Activated CD4-positive, alpha-beta T cell treated with anti-CD3 and anti-CD28 coated beads, Interleukin-2, amount 10 ng/mL, durations not matched to agents 7 days and 5 days (primary cell): Measurements from ENCODE around the gene NR2F1. TPM values are rescaled to one million over a fixed set of nuclear protein-coding genes. Genes with fewer than 3 reads are reported as not detected.
"Not testable (repeated sequence)": the region's sequence is repeated elsewhere in the genome, so short reads cannot be mapped to it uniquely, and the experiment has no call there.

ENCODE experiments used
- CTCF ChIA-PET: fragments of 350-600 bp; sonication (Branson Sonifier 250); formaldehyde crosslinking; loops from one replicate; lab custom pipeline; 2021; ENCODE audit warnings: antibody characterized with exemption; lab: Charles Lee
- POLR2A ChIA-PET: fragments of 350-600 bp; sonication (Branson Sonifier 250); formaldehyde crosslinking; loops from one replicate; lab custom pipeline; 2021; ENCODE audit warnings: antibody characterized with exemption; lab: Charles Lee
- DNase-seq: peaks from one replicate; pipeline ENCODE4 v3.0.0-alpha.2; 2020
- H3K27ac Mint-ChIP-seq: one replicate; pipeline ENCODE4 v1.8.0; 2021; ENCODE audit warnings: mild to moderate bottlenecking, moderate library complexity, mixed read lengths
- H3K27me3 Mint-ChIP-seq: one replicate; pipeline ENCODE4 v1.8.0; 2021; ENCODE audit warnings: mixed read lengths
- H3K36me3 Mint-ChIP-seq: one replicate; pipeline ENCODE4 v1.8.0; 2021; ENCODE audit warnings: low read depth, mixed read lengths
- H3K4me1 Mint-ChIP-seq: one replicate; pipeline ENCODE4 v1.8.0; 2021; ENCODE audit warnings: mixed read lengths
- H3K4me3 Mint-ChIP-seq: one replicate; pipeline ENCODE4 v1.8.0; 2021; ENCODE audit warnings: mild to moderate bottlenecking, moderate library complexity, mixed read lengths
- H3K9me3 Mint-ChIP-seq: one replicate; pipeline ENCODE4 v1.8.0; 2021; ENCODE audit warnings: mixed read lengths
- total RNA-seq, 2 experiments: library from RNA; stranded (reverse); gene quantifications; one replicate each; pipeline ENCODE4 v1.2.3, GENCODE V29; 2021

The NR2F1 gene
- not detected for total RNA-seq

GRCh38 chr5:93582677-93583438 lies at the start of gene NR2F1:
Gene NR2F1 (plus strand): TSS chr5:93583222. CDS start chr5:93585024, 1,802 bp downstream.
- peaks cover 47% of the 10 kb centered on the region for H3K27me3 Mint-ChIP-seq
- no peak within 1 kb of the TSS for H3K4me3 Mint-ChIP-seq

GRCh38 chr5:93545872-93546271 lies 37.1 kb upstream of the NR2F1 start:
- CTCF ChIA-PET = no interaction called here

More at GRCh38 chr5:93582677-93583438, at the start of gene NR2F1:
- Mint-ChIP-seq H3K36me3 (peaks cover 3% of the 10 kb centered on the region), H3K4me1 (peaks cover 26% of the 10 kb centered on the region), H3K27ac (peak within 1 kb of the TSS; percentile 36), H3K9me3 (no peaks in the 10 kb centered on the region)
- no peak for DNase-seq
- ChIA-PET POLR2A (no interaction called here), CTCF (interaction anchor here (0.6 to 1.0 kb wide), 6 partner anchors 19 to 1911 kb away, joined by 3 to 6 read pairs (median 4); no protein-coding TSS in a partner anchor)

GRCh38 chr5:93549594-93549993 lies 33.4 kb upstream of the NR2F1 start:
- H3K27me3 Mint-ChIP-seq, H3K9me3 Mint-ChIP-seq, H3K36me3 Mint-ChIP-seq, H3K4me1 Mint-ChIP-seq, DNase-seq, H3K4me3 Mint-ChIP-seq, POLR2A ChIA-PET, CTCF ChIA-PET, H3K27ac Mint-ChIP-seq: not testable (repeated sequence)

More at GRCh38 chr5:93545872-93546271, 37.1 kb upstream of the NR2F1 start:
- Mint-ChIP-seq H3K9me3 (no peaks in the 10 kb centered on the region), H3K4me3 (no peak overlapping the region), H3K27me3 (peaks cover 5% of the 10 kb centered on the region), H3K27ac (no peak overlapping the region), H3K36me3 (no peaks in the 10 kb centered on the region), H3K4me1 (no peaks in the 10 kb centered on the region)
- DNase-seq = no peak
- POLR2A ChIA-PET = no interaction called here

GRCh38 chr5:93557021-93557604 lies 25.9 kb upstream of the NR2F1 start:
- Mint-ChIP-seq H3K27ac (no peak overlapping the region), H3K9me3 (no peaks in the 10 kb centered on the region), H3K27me3 (peaks cover 14% of the 10 kb centered on the region), H3K4me3 (no peak overlapping the region), H3K4me1 (no peaks in the 10 kb centered on the region), H3K36me3 (no peaks in the 10 kb centered on the region)
- no peak for DNase-seq
- CTCF ChIA-PET = interaction anchor here (0.6 kb wide), 1 partner anchor 62 kb away, joined by 3 read pairs; no protein-coding TSS in a partner anchor
- POLR2A ChIA-PET = interaction anchor here (0.7 kb wide), 1 partner anchor 22 kb away, joined by 4 read pairs; no protein-coding TSS in a partner anchor

GRCh38 chr5:93566091-93566490 lies 16.9 kb upstream of the NR2F1 start:
- CTCF ChIA-PET = no interaction called here
- Mint-ChIP-seq H3K4me1 (peaks cover 1% of the 10 kb centered on the region), H3K27ac (no peak overlapping the region), H3K9me3 (no peaks in the 10 kb centered on the region), H3K4me3 (no peak overlapping the region), H3K36me3 (no peaks in the 10 kb centered on the region), H3K27me3 (peaks cover 39% of the 10 kb centered on the region)
- DNase-seq = no peak
- POLR2A ChIA-PET = no interaction called here

DNA sequence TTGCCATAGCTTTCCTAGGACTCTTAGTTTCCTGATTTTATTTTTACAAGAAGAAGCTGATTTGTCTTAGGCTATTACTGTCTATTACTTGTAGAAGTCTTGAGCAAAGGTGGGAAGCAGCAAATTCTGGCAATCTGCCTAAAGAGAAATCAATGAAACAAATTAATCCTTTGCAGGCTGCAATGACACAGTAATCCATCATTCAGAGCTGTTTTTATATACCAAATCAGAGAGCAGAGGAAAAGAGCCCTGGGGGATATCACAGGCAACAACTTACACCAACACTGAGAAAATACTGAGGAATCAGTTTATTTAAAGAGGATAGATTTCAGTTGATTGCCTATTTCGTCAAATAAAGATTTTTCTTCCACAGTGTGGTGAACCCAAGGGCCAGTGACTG lies 15.6 kb upstream of the NR2F1 start:
- Mint-ChIP-seq H3K4me3 (no peak overlapping the region), H3K36me3 (no peaks in the 10 kb centered on the region), H3K27me3 (peaks cover 51% of the 10 kb centered on the region), H3K9me3 (no peaks in the 10 kb centered on the region), H3K27ac (no peak overlapping the region), H3K4me1 (peaks cover 9% of the 10 kb centered on the region)
- no peak for DNase-seq
- CTCF ChIA-PET = no interaction called here
- POLR2A ChIA-PET = no interaction called here

- no peak for DNase-seq
- Mint-ChIP-seq H3K27me3 (peaks cover 70% of the 10 kb centered on the region), H3K4me1 (peaks cover 12% of the 10 kb centered on the region), H3K4me3 (peak overlapping the region; percentile 13), H3K27ac (peak overlapping the region; percentile 25), H3K36me3 (no peaks in the 10 kb centered on the region), H3K9me3 (no peaks in the 10 kb centered on the region)
- POLR2A ChIA-PET = no interaction called here
- CTCF ChIA-PET = no interaction called here
Observed at GRCh38 chr5:93569300-93570160, 13.5 kb upstream of the NR2F1 start.

DNA sequence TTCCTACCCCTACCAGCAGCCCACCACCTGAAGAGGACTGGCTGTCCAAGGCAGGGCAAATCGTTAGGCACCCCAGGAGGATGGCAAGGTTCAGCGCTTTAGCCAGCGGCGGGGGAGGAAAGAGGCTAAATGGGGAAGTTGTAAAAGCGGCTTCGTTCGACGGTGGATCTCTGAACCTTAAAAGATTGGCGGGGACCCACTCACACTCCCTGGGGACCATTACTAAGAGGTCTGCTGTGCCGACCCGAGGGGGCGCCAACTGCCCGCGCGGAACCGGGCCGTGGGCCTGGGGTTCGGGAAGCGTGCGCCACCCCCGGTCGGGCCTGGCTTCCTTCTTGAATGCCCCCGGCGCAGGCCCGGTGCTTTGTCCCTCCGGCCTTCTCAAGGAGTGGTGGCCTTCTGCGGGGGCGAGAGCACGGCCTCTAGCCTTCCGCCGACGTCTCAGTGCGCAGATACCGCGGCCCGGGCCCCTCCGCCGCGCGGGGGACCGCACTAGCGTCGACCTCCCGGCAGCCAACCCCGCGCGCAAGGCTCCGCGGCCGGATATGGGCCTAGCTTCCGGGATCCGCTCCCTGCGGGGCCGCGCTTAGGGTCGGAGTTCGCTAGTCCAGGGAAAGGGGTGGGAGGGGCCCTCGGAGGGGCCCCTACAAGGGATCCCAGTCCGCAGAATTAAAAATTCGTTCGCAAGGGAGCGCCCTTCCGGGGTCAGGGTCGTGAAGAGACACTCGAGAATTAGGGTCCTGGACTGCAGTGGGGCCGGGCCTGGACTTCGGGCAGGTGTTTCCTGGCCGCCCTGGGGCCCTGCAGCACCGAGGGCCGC lies 12.5 kb upstream of the NR2F1 start:
- Mint-ChIP-seq H3K4me1 (peaks cover 12% of the 10 kb centered on the region), H3K27me3 (peaks cover 79% of the 10 kb centered on the region), H3K36me3 (no peaks in the 10 kb centered on the region), H3K27ac (no peak overlapping the region), H3K4me3 (peak overlapping the region; percentile 13), H3K9me3 (no peaks in the 10 kb centered on the region)
- POLR2A ChIA-PET = no interaction called here
- CTCF ChIA-PET = no interaction called here
- no peak for DNase-seq

GRCh38 chr5:93571114-93571949 lies 11.7 kb upstream of the NR2F1 start:
- Mint-ChIP-seq H3K27ac (peak overlapping the region; percentile 50), H3K9me3 (no peaks in the 10 kb centered on the region), H3K27me3 (peaks cover 85% of the 10 kb centered on the region), H3K4me3 (peak overlapping the region; percentile 19), H3K4me1 (peaks cover 12% of the 10 kb centered on the region), H3K36me3 (no peaks in the 10 kb centered on the region)
- no peak for DNase-seq
- POLR2A ChIA-PET = no interaction called here
- CTCF ChIA-PET = interaction anchor here (0.6 kb wide), 2 partner anchors 49 to 223 kb away, joined by 3 read pairs; no protein-coding TSS in a partner anchor

- no peak for DNase-seq
- peaks cover 12% of the 10 kb centered on the region for H3K4me1 Mint-ChIP-seq
- no peaks in the 10 kb centered on the region for H3K36me3 Mint-ChIP-seq
- peak overlapping the region; percentile 19 for H3K4me3 Mint-ChIP-seq
- H3K27me3 Mint-ChIP-seq = peaks cover 90% of the 10 kb centered on the region
- ChIA-PET POLR2A (no interaction called here), CTCF (interaction anchor here (0.6 kb wide), 1 partner anchor 48 kb away, joined by 3 read pairs; no protein-coding TSS in a partner anchor)
- H3K27ac Mint-ChIP-seq = peak overlapping the region; percentile 62
- no peaks in the 10 kb centered on the region for H3K9me3 Mint-ChIP-seq
Observed at GRCh38 chr5:93572101-93572607, 10.9 kb upstream of the NR2F1 start.

- peaks cover 92% of the 10 kb centered on the region for H3K27me3 Mint-ChIP-seq
- peaks cover 12% of the 10 kb centered on the region for H3K4me1 Mint-ChIP-seq
- ChIA-PET POLR2A (no interaction called here), CTCF (no interaction called here)
- DNase-seq = no peak
- no peaks in the 10 kb centered on the region for H3K9me3 Mint-ChIP-seq
- no peaks in the 10 kb centered on the region for H3K36me3 Mint-ChIP-seq
- peak overlapping the region; percentile 66 for H3K27ac Mint-ChIP-seq
- peak overlapping the region; percentile 6 for H3K4me3 Mint-ChIP-seq
Observed at GRCh38 chr5:93572608-93573353, 10.2 kb upstream of the NR2F1 start.
